Measurements from ENCODE around the gene DNAJC12. TPM values are rescaled to one million over a fixed set of nuclear protein-coding genes. Genes with fewer than 3 reads are reported as not detected.

Gene DNAJC12
- total RNA-seq, 3 donors from 2014 or later (not counting 1 experiment from before 2014, with no cell fraction given), result not detected

DNA sequence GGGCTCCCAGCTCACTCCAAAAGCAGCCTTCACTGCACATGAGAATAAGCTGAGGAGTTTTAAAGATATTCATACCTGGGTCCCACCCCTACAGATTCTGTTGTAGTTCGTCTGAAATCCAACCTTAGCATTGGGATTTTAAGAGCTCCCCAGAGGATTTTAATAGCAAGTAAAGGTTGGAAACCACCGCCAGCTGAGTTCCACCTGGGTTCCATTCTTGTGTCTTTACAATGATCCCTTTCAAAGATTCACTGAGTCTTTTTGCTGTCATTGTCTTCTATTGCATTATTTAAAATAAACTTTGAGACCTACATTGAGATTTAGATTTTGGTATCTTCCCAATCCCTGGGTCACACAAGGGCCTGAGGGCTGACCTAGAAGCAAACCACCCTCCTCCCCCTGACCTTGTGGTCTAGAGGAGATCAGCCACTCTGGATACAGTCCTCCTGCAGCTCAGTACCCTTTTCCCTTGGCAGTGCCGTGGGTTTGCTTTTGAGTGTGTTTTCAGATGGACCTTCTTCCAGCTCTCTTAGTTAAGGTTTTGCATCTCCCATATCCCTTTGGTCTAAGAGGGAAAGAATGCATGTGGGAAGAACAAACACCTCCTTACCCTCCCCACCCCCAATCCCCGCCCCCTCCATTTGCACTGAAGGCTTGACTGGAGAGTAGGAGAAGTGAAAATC, 23.9 kb upstream of the DNAJC12 start:
- 93% methylated on average over 2 of the region's 4 CpGs for WGBS (ENCODE audit: insufficient coverage)
- no peaks in the 10 kb centered on the region for H3K4me1 ChIP-seq (ENCODE audit: control insufficient read depth, insufficient read depth, low read length)
- Mint-ChIP-seq H3K9me3 (no peaks in the 10 kb centered on the region), H3K36me3 (no peaks in the 10 kb centered on the region), H3K4me1 (no peaks in the 10 kb centered on the region), H3K4me3 (no peak overlapping the region), H3K27ac (no peak overlapping the region), H3K27me3 (ENCODE audit: low read depth in 2 of 2) (peaks cover 0 to 2% of the 10 kb centered on the region in 2 donors)
- no peaks in the 10 kb centered on the region for H3K9me3 ChIP-seq (ENCODE audit: control insufficient read depth, insufficient read depth, low read length)
- H3K27ac ChIP-seq (ENCODE audit: low read length), result no peak overlapping the region
- H3K4me3 ChIP-seq (ENCODE audit: low read length), result no peak overlapping the region
- intact Hi-C loops (cut with micrococcal nuclease), result no loop called here
- DNase-seq (no peak), ATAC-seq (no peak)
- no peaks in the 10 kb centered on the region for H3K36me3 ChIP-seq (ENCODE audit: control insufficient read depth, insufficient read depth, low read length)
- TF ChIP-seq, protein P1, sequence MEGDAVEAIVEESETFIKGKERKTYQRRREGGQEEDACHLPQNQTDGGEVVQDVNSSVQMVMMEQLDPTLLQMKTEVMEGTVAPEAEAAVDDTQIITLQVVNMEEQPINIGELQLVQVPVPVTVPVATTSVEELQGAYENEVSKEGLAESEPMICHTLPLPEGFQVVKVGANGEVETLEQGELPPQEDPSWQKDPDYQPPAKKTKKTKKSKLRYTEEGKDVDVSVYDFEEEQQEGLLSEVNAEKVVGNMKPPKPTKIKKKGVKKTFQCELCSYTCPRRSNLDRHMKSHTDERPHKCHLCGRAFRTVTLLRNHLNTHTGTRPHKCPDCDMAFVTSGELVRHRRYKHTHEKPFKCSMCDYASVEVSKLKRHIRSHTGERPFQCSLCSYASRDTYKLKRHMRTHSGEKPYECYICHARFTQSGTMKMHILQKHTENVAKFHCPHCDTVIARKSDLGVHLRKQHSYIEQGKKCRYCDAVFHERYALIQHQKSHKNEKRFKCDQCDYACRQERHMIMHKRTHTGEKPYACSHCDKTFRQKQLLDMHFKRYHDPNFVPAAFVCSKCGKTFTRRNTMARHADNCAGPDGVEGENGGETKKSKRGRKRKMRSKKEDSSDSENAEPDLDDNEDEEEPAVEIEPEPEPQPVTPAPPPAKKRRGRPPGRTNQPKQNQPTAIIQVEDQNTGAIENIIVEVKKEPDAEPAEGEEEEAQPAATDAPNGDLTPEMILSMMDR (IDR thresholded peaks at IDR 0.05), result no peak
- no peaks in the 10 kb centered on the region for H3K27me3 ChIP-seq (ENCODE audit: control insufficient read depth, insufficient read depth, low read length)

- intact Hi-C loops (cut with micrococcal nuclease), result loop anchor here (5.0 kb wide), 1 partner anchor 443 kb away; no protein-coding TSS in a partner anchor
- Histone ChIP-seq H3K27me3 (ENCODE audit: control insufficient read depth, insufficient read depth, low read length) (no peaks in the 10 kb centered on the region), H3K36me3 (ENCODE audit: control insufficient read depth, insufficient read depth, low read length) (no peaks in the 10 kb centered on the region), H3K4me1 (ENCODE audit: control insufficient read depth, insufficient read depth, low read length) (peaks cover 2% of the 10 kb centered on the region), H3K27ac (ENCODE audit: low read length) (no peak overlapping the region), H3K4me3 (ENCODE audit: low read length) (no peak overlapping the region), H3K9me3 (ENCODE audit: control insufficient read depth, insufficient read depth, low read length) (no peaks in the 10 kb centered on the region)
- 100% methylated on average over 2 of the region's 2 CpGs for WGBS (ENCODE audit: insufficient coverage)
- Mint-ChIP-seq H3K9me3 (no peaks in the 10 kb centered on the region), H3K27me3 (ENCODE audit: low read depth in 2 of 2) (peaks cover 0 to 2% of the 10 kb centered on the region in 2 donors), H3K4me1 (peaks cover 0 to 5% of the 10 kb centered on the region in 2 donors), H3K36me3 (no peaks in the 10 kb centered on the region), H3K27ac (no peak overlapping the region), H3K4me3 (no peak overlapping the region)
- ATAC-seq, result no peak
- DNase-seq, result no peak
- TF ChIP-seq, protein P1 (IDR thresholded peaks at IDR 0.05), result no peak
These were observed 21.0 kb upstream of the DNAJC12 start for GRCh38 chr10:67858971-67859370.

DNA sequence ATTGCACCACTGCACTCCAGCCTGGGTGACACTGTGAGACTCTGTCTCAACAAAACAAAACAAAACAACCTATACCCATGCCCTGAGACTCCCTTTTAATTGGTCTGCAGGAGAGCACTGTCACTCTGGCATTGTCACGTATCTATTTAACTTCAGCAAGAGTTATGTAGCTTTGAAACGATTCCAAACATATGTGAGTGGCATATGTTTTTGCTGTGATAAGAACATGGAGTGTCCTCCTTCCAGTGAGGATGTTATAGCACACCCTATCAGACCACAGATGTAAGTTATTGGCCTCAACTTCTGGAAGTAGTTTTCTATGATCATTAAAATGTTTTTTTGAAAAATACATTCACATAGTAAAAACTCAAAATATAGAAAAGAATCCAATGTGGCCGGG, 15.5 kb upstream of the DNAJC12 start:
- Mint-ChIP-seq H3K27me3 (ENCODE audit: low read depth in 2 of 2) (no peaks in the 10 kb centered on the region), H3K9me3 (no peaks in the 10 kb centered on the region), H3K4me3 (no peak overlapping the region), H3K27ac (no peak overlapping the region), H3K36me3 (no peaks in the 10 kb centered on the region), H3K4me1 (peaks cover 12 to 15% of the 10 kb centered on the region in 2 donors)
- 79% methylated on average over 3 of the region's 3 CpGs for WGBS (ENCODE audit: insufficient coverage)
- H3K4me1 ChIP-seq (ENCODE audit: control insufficient read depth, insufficient read depth, low read length), result peaks cover 11% of the 10 kb centered on the region
- H3K9me3 ChIP-seq (ENCODE audit: control insufficient read depth, insufficient read depth, low read length), result no peaks in the 10 kb centered on the region
- intact Hi-C loops (cut with micrococcal nuclease), result no loop called here
- H3K4me3 ChIP-seq (ENCODE audit: low read length), result no peak overlapping the region
- no peak overlapping the region for H3K27ac ChIP-seq (ENCODE audit: low read length)
- H3K27me3 ChIP-seq (ENCODE audit: control insufficient read depth, insufficient read depth, low read length), result no peaks in the 10 kb centered on the region
- no peaks in the 10 kb centered on the region for H3K36me3 ChIP-seq (ENCODE audit: control insufficient read depth, insufficient read depth, low read length)
- DNase-seq, result no peak
- no peak for ATAC-seq
- TF ChIP-seq, protein P1 (IDR thresholded peaks at IDR 0.05), result no peak

GRCh38 chr10:67852761-67853160, 14.8 kb upstream of the DNAJC12 start:
- H3K4me3 ChIP-seq (ENCODE audit: low read length), result no peak overlapping the region
- ATAC-seq, result no peak
- H3K4me1 ChIP-seq (ENCODE audit: control insufficient read depth, insufficient read depth, low read length), result peaks cover 11% of the 10 kb centered on the region
- H3K4me1 Mint-ChIP-seq, result peaks cover 12 to 15% of the 10 kb centered on the region in 2 donors
- DNase-seq, result no peak
- H3K27ac ChIP-seq (ENCODE audit: low read length), result no peak overlapping the region
- no peak overlapping the region for H3K27ac Mint-ChIP-seq
- H3K9me3 ChIP-seq (ENCODE audit: control insufficient read depth, insufficient read depth, low read length), result no peaks in the 10 kb centered on the region
- H3K4me3 Mint-ChIP-seq, result no peak overlapping the region
- no peaks in the 10 kb centered on the region for H3K36me3 Mint-ChIP-seq
- TF ChIP-seq, protein P1 (IDR thresholded peaks at IDR 0.05), result no peak
- no peaks in the 10 kb centered on the region for H3K9me3 Mint-ChIP-seq
- no peaks in the 10 kb centered on the region for H3K27me3 Mint-ChIP-seq (ENCODE audit: low read depth in 2 of 2)
- 92% methylated on average over 5 of the region's 5 CpGs for WGBS (ENCODE audit: insufficient coverage)
- no peaks in the 10 kb centered on the region for H3K27me3 ChIP-seq (ENCODE audit: control insufficient read depth, insufficient read depth, low read length)
- intact Hi-C loops (cut with micrococcal nuclease), result no loop called here
- H3K36me3 ChIP-seq (ENCODE audit: control insufficient read depth, insufficient read depth, low read length), result no peaks in the 10 kb centered on the region

All from natural killer cell (primary cell).